K562 (cell line): Measurements from ENCODE around the gene DYNLT4. TPM values are rescaled to one million over a fixed set of nuclear protein-coding genes. Genes with fewer than 3 reads are reported as not detected.

Experiments
- ELF2 ChIP-seq: fragments of 250-450 bp; sonication (Bioruptor Pico); IDR thresholded peaks from 2 replicates; pipeline ENCODE4 v1.5.0; 2021; ENCODE audit warnings: mild to moderate bottlenecking
- FOS ChIP-seq: IDR thresholded peaks from 3 replicates; pipeline ENCODE4 v1.6.1; 2011; ENCODE audit not compliant: insufficient read length; ENCODE audit errors: extremely low read depth
- FOXA1 ChIP-seq: fragments of 450-650 bp; IDR thresholded peaks from 2 replicates; pipeline ENCODE4 v1.6.1; 2016; ENCODE audit warnings: mild to moderate bottlenecking, borderline replicate concordance
- GABPB2 ChIP-seq: fragments of 250-450 bp; sonication (Bioruptor Pico); conservative IDR thresholded peaks from 2 replicates; pipeline ENCODE4 v1.5.1; 2021; ENCODE audit warnings: mild to moderate bottlenecking
- HEY1 ChIP-seq: fragments of 250-450 bp; sonication (Bioruptor Pico); IDR thresholded peaks from 2 replicates; pipeline ENCODE4 v1.5.0; 2020; ENCODE audit warnings: mild to moderate bottlenecking, moderate library complexity, borderline replicate concordance
- HOMEZ ChIP-seq: fragments of 250-450 bp; sonication (Bioruptor Pico); IDR thresholded peaks from 2 replicates; pipeline ENCODE4 v1.4.0; 2020; ENCODE audit warnings: mild to moderate bottlenecking, moderate library complexity
- MAX ChIP-seq: sonication (generic); formaldehyde crosslinking; IDR thresholded peaks from 2 replicates; pipeline ENCODE4 v1.9.0; 2022; ENCODE audit warnings: mild to moderate bottlenecking, missing genetic modification reagents
- MEIS2 ChIP-seq: fragments of 450-650 bp; IDR thresholded peaks from 2 replicates; pipeline ENCODE4 v1.6.1; 2014; ENCODE audit warnings: mild to moderate bottlenecking; ENCODE audit not compliant: partially characterized antibody
- MIER1 ChIP-seq: fragments of 450-650 bp; IDR thresholded peaks from 2 replicates; pipeline ENCODE4 v1.6.1; 2016; ENCODE audit warnings: antibody characterized with exemption, mild to moderate bottlenecking, low read depth
- MYNN ChIP-seq, 2 experiments: sonication (generic); formaldehyde crosslinking in 1 of 2; IDR thresholded peaks; 2 replicates each; pipeline versions ENCODE4 v1.5.0 to v1.6.1; 2016 to 2020; ENCODE audit warnings: antibody characterized with exemption in 1 of 2, missing genetic modification reagents in 1 of 2
- NCOR1 ChIP-seq: fragments of 450-650 bp; IDR thresholded peaks from 2 replicates; pipeline ENCODE4 v1.6.1; 2016; ENCODE audit warnings: mild to moderate bottlenecking, moderate library complexity
- NR4A1 ChIP-seq, 2 experiments: fragments of 250-450 bp in 1 of 2; fragments of 450-650 bp in 1 of 2; sonication (Bioruptor Pico) in 1 of 2; IDR thresholded peaks; 2 replicates each; pipeline versions ENCODE4 v1.4.0 to v1.6.1; 2016 to 2020; ENCODE audit warnings: mild to moderate bottlenecking in 2 of 2, missing compliant biosample characterization in 1 of 2, missing genetic modification characterization in 1 of 2, moderate library complexity in 1 of 2
- RCOR1 ChIP-seq, 2 experiments: IDR thresholded peaks; 2 replicates each; pipeline ENCODE4 v1.6.1; 2012; ENCODE audit warnings: low read depth in 2 of 2, low read length in 2 of 2, borderline replicate concordance in 1 of 2, improper control_type of control experiment in 1 of 2
- TOE1 ChIP-seq, 2 experiments: fragments of 450-650 bp in 1 of 2; sonication (generic) in 1 of 2; formaldehyde crosslinking in 1 of 2; IDR thresholded peaks; 2 replicates each; pipeline versions ENCODE4 v1.7.1 to v1.8.0; 2016 to 2022; ENCODE audit warnings: borderline replicate concordance in 2 of 2, mild to moderate bottlenecking in 2 of 2, antibody characterized with exemption in 1 of 2, inconsistent platforms in 1 of 2, low read depth in 1 of 2, missing genetic modification reagents in 1 of 2, moderate library complexity in 1 of 2
- YY1 ChIP-seq, 3 experiments: IDR thresholded peaks; 2 replicates each; pipeline ENCODE4 v1.6.1; 2011; ENCODE audit warnings: low read length in 2 of 3, mild to moderate bottlenecking in 2 of 3, moderate library complexity in 2 of 3, borderline replicate concordance in 1 of 3, control low read depth in 1 of 3, low read depth in 1 of 3; ENCODE audit not compliant: insufficient read depth in 3 of 3, insufficient replicate concordance in 2 of 3, control insufficient read depth in 1 of 3, insufficient read length in 1 of 3; ENCODE audit errors: extremely low read depth in 1 of 3
- ZBTB1 ChIP-seq: sonication (generic); formaldehyde crosslinking; IDR thresholded peaks from 2 replicates; pipeline ENCODE4 v1.8.1; 2023; ENCODE audit warnings: missing genetic modification reagents, low read depth, mild to moderate bottlenecking, borderline replicate concordance
- ZFP91 ChIP-seq: sonication (generic); formaldehyde crosslinking; IDR thresholded peaks from 2 replicates; pipeline ENCODE4 v1.8.0; 2022; ENCODE audit warnings: mild to moderate bottlenecking, missing genetic modification reagents
- ZNF12 ChIP-seq: sonication (generic); formaldehyde crosslinking; IDR thresholded peaks from 2 replicates; pipeline ENCODE4 v1.4.0; 2020; ENCODE audit warnings: mild to moderate bottlenecking, missing genetic modification reagents
- ZNF146 ChIP-seq: IDR thresholded peaks from one replicate; pipeline ENCODE4 v1.6.1; 2018; ENCODE audit warnings: missing compliant biosample characterization; ENCODE audit not compliant: unreplicated experiment
- ZNF282 ChIP-seq: sonication (generic); formaldehyde crosslinking; IDR thresholded peaks from 2 replicates; pipeline ENCODE4 v1.8.1; 2023; ENCODE audit warnings: missing genetic modification reagents
- ZNF561 ChIP-seq: fragments of 450-650 bp; formaldehyde crosslinking; conservative IDR thresholded peaks from 2 replicates; pipeline ENCODE4 v1.4.0; 2020; ENCODE audit warnings: mild to moderate bottlenecking, moderate library complexity
- ZNF696 ChIP-seq: fragments of 250-450 bp; sonication (Bioruptor Pico); conservative IDR thresholded peaks from 2 replicates; pipeline ENCODE4 v1.4.0; 2020; ENCODE audit warnings: mild to moderate bottlenecking, moderate library complexity
- ZNF707 ChIP-seq: fragments of 250-450 bp; sonication (Bioruptor Pico); conservative IDR thresholded peaks from 2 replicates; pipeline ENCODE4 v1.8.0; 2022; ENCODE audit warnings: inconsistent platforms, mild to moderate bottlenecking, moderate library complexity
- polyA plus RNA-seq, 8 experiments: library from polyadenylated mRNA; depleted of rRNA in 4 of 8; stranded (reverse) in 5 of 8; unstranded in 3 of 8; fragments of >200 nt; fragmentation: Nextera tagmentation in 2 of 8; fragmentation: Illumina TruSeq in 1 of 8; extraction: Ambion mirVana in 2 of 8; extraction: Trizol in 1 of 8; gene quantifications; 2 replicates each; pipeline versions ENCODE4 v1.2.1 to v1.2.3, GENCODE V29; 2011 to 2014; ENCODE audit warnings: inconsistent platforms in 1 of 8, missing spikeins in 1 of 8
- total RNA-seq, 7 experiments: library from RNA; depleted of rRNA in 6 of 7; stranded (reverse); fragments of >200 nt in 6 of 7; fragmentation: Illumina TruSeq in 2 of 7; extraction: Trizol in 2 of 7; gene quantifications; 2 replicates each; pipeline versions ENCODE4 v1.2.1 to v1.2.3, GENCODE V29; 2011 to 2021; ENCODE audit warnings: low replicate concordance in 1 of 7

DYNLT4 gene
- total and polyA plus RNA-seq, 9 of the 15 experiments (the other 6 are each of a cell fraction or from before 2014, with no cell fraction given) = 0.29 to 0.73 TPM; not detected in 7

- TF ChIP-seq TOE1 (IDR thresholded peaks at IDR 0.05; ENCODE audit: borderline replicate concordance) (peak; percentile 88), TOE1 (CRISPR knock-in tag; IDR thresholded peaks at IDR 0.05; ENCODE audit: borderline replicate concordance, low read depth) (no peak), ZBTB1 (no peak), NCOR1 (no peak), MAX (CRISPR knock-in tag) (peak; percentile 96), NR4A1 (CRISPR knock-in tag; IDR thresholded peaks at IDR 0.05) (no peak), NR4A1 (tag; IDR thresholded peaks at IDR 0.05) (peak; percentile 58; the same call in 1 of the 2 replicates), MYNN (IDR thresholded peaks at IDR 0.05) (peak; percentile 93), MYNN (CRISPR knock-in tag; IDR thresholded peaks at IDR 0.05) (no peak), ZNF146 (CRISPR knock-in tag) (no peak), RCOR1 (IDR thresholded peaks at IDR 0.05; ENCODE audit: borderline replicate concordance in 1 of 2, low read depth in 2 of 2, low read length in 2 of 2) (peak; percentile 10 to 69; a peak in 3 of 4 replicates), MEIS2 (peak; percentile 17), ZNF12 (CRISPR knock-in tag) (no peak), FOXA1 (no peak), GABPB2 (CRISPR knock-in tag) (no peak), ELF2 (CRISPR knock-in tag) (no peak), ZNF696 (no peak), YY1 (IDR thresholded peaks at IDR 0.05; ENCODE audit: borderline replicate concordance in 1 of 3, control insufficient read depth in 1 of 3, extremely low read depth in 1 of 3, insufficient read depth in 3 of 3, insufficient read length in 1 of 3, insufficient replicate concordance in 2 of 3, low read depth in 1 of 3, low read length in 2 of 3) (peak in 2 of 3 experiments; percentile 70 to 79), MIER1 (no peak), ZFP91 (CRISPR knock-in tag) (no peak), HOMEZ (no peak), HEY1 (CRISPR knock-in tag) (no peak; the same call in 1 of the 2 replicates), ZNF561 (no peak), ZNF282 (CRISPR knock-in tag) (no peak), FOS (no peak), ZNF707 (CRISPR knock-in tag) (0 out of 2 replicates have a peak, but pooled peaks have one; percentile 27)
Measured at GRCh38 chr1:44799770-44800584, 7.2 kb downstream of the DYNLT4 start, which contains the start of gene PLK3 (continued).
